RKO (cell line): ENCODE results near the gene GPSM1.

Source experiments
- DNase-seq: peaks from one replicate; pipeline ENCODE4 v3.0.0-alpha.2; 2016; ENCODE audit warnings: low spot score

GPSM1 gene

DNA sequence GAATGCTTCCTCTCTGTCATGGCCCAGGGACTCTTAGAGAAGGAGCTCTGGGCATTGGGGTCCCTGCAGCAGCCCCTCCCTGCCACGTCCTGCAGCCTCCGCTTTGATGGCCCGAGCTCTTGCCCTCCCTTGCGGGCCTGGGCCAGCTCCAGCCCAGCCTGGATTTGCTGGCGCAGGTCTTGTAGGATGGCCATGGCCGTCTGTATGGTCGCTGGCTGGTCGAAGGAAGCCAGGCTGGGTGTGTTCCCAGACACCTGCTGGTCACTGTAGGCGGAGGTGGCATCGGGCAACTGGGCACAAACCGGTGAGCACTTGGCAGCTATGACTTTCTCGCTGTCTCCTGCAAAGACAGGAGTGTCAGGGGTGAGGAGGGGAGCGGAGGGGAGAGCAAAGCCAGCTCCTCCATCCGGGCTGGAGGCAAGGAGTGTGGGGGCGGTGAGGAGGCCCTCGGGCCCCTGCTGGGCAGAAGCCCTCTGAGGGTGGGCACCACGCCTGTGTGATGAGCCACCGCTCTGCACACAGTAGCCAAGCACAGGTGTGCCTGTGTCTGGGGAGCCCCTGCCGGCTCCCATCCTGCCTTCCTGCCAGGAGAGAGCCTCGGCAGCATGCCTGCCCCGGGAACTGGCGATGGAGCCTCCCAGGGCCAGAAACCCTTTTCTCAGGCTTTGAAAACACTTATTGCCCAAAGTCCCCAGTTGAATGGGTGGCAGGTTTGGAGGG, 35.9 kb upstream of the GPSM1 start:
- DNase-seq, result no peak

- no peak for DNase-seq
Measured at GRCh38 chr9:136292026-136292538, 35.3 kb upstream of the GPSM1 start.

GRCh38 chr9:136292591-136293448, 34.5 kb upstream of the GPSM1 start:
- no peak for DNase-seq

- DNase-seq, result no peak
Measured at GRCh38 chr9:136293476-136294077, 33.8 kb upstream of the GPSM1 start.

- no peak for DNase-seq
Measured at GRCh38 chr9:136294437-136294836, 32.9 kb upstream of the GPSM1 start.

- no peak for DNase-seq
Measured at GRCh38 chr9:136295055-136295454, 32.3 kb upstream of the GPSM1 start.

DNA sequence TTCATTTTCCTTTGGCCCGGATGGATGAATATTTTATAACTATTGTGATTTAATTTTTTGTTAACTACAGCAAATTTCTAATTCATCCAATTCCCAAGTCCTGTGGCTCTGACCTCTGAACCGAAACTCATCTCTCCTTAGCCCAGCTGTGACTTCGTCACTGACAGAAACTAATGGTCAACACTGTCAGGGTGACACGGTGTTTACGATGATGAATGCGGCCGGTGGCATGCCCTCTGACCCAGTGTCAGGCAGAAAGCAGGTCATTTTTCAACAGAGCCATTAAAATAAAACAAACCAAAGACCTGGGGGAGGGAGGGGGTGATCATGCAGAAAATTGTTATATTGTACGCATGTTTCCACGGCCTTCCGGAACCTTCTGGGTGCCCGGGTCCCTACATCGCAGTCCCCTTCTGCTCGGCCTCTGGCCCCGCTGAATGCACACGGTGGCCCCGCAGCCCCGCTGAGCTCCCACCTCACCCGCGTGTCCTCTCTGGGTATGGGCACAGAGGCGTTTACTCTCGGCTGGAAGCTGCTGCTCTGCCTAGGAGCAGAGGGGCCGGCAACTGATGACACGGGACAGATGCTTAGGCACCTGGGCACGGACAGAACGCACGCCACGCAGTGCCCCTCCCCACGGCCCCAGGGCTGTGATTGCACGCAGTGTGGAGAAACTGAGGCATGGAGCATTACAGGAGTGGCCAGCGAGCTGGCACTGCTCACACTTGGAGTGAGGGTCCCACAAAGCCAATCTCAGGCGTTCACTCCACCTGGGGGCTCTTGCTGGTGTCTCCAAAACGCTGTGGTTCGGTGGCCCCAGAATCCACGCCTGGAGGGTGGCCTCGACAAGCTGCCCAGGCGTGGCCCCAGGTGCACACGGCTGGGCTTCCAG, 31.6 kb upstream of the GPSM1 start:
- DNase-seq, result no peak

DNA sequence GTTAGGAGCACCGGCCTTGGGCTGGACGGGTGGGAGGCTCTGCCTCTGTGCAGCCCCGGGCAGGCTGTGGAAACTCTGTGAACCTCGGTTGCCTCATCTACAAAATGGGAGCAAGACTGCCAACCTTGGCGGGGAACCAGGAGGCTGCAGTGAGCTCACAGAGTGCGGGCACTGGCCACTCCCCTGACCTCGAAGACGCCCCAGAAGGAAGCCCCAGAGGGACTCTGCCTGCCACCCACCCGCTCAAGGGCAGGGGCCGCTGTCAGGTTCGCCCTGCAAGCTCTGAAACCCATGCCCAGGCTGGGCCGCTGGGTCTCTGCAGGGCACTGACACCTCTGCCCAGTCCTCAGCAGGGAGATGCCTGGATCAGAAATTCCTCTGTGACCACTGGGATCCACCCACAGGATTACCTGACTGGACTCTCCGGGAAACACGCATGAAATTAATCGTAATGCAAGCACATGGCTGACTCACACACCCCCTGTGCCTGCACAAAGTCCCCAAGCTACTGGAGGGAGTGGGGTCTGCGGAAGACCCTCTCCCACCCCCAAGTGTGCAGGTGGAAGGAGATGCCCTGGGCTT, 30.8 kb upstream of the GPSM1 start:
- DNase-seq, result no peak

DNA sequence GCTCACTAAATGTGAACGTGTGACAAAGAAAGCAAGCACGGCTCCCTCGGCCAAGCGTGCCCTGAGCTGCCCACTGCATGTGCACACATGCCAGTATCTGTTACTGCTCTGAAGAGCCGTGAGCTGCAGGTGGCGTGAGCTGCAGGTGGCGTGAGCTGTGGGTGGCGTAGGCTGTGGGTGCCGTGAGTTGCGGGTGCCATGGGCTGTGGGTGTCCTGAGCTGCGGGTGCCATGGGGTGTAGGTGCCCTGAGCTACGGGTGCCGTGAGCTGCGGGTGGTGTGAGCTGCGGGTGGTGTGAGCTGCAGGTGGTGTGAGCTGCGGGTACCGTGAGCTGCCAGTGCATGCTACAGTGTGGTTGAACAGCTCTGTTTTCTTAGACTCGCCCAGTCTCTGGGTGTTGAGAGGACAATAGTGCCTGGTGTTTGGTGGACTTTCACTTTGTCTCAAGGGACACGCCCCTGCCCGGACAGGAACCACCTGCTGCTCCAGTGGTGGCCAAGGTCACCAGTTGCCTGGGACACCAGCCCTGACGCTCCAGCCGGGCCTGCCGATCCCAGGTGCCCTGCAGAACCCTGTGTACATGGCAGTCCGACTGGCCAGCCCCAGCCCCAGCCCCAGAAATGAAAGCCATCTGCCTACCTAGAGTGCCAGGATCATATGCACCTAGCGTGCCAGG, 30.2 kb upstream of the GPSM1 start:
- DNase-seq, result no peak

GRCh38 chr9:136297766-136298735, 29.3 kb upstream of the GPSM1 start:
- no peak for DNase-seq

- DNase-seq, result no peak
Measured at GRCh38 chr9:136299116-136299515, 28.2 kb upstream of the GPSM1 start.

GRCh38 chr9:136299541-136299940, 27.8 kb upstream of the GPSM1 start:
- DNase-seq, result no peak

GRCh38 chr9:136300016-136300545, 27.3 kb upstream of the GPSM1 start:
- no peak for DNase-seq

- DNase-seq, result no peak
Measured at GRCh38 chr9:136300866-136301265, 26.5 kb upstream of the GPSM1 start.

- no peak for DNase-seq
Measured at GRCh38 chr9:136302527-136302926, 24.8 kb upstream of the GPSM1 start.

DNA sequence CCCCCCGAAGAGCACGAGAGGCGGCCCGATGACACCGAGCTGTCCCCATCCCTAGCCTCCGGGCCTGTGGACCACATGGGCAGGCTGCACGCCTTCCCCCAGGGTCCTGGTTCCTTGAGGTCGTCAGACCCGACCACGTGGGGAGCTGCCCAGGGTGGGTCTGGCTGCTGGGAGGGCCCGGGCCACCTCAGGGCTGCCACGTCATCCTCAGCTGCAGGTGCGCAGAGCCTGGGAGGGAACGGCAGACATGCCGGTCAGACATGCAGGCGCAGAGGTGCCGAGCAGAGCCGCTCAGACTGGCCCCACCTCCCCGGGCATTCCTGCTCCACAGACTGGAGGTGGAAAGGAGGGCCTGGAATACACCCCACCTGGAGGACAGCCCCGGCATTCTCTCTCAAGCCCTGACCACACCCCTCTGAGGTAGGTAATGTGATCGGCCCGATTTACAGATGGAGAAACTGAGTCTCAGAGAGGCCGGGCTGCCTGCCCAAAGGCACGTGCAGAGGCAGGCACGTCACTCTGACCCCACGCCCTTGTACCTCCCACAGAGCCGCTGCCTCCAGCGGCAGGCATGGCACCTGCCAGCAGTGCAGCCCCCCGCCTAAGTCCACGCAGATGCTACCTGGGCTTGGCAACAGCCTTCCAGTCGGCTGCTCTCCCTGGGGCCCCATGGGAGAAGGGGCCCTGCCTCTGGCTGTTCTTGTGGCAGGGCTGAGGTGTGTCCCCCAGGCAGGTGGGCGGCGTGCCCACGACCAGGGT, 24.1 kb upstream of the GPSM1 start:
- DNase-seq, result no peak

DNA sequence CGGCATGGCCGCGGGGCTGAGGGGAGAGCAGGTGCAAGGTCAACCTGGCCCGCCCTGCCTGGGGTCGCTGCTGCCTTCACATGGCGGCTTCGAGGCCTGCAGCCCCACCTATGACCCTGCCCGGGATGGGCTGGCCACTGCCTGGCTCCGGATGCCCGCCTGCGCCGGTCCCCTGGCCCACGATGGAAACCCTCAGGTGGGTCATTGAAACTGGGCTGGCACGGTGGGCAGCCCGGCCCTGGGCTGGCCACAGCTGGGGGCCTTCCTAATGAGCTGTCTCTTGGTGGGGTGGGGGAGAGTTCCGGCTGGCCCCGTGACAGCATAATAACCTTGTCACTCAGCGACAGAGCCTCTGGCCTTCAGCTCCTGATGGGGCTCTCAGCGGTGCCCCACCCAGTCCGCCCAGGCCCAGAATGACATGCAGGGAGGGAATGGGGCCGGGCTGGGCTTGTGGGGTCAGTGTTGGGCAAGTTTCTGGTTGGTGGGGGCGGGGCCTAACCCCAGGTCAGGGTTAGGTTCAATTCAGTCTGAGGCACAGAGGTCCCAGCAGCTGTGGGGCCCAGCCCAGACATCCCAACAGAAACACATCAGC, 23.4 kb upstream of the GPSM1 start, which contains the start of gene CCDC187:
TSS of gene CCDC187 (minus strand) at position 270 of the 592 bp plus-strand sequence. CDS start at position 6, 264 bp downstream.
- DNase-seq, result no peak

DNA sequence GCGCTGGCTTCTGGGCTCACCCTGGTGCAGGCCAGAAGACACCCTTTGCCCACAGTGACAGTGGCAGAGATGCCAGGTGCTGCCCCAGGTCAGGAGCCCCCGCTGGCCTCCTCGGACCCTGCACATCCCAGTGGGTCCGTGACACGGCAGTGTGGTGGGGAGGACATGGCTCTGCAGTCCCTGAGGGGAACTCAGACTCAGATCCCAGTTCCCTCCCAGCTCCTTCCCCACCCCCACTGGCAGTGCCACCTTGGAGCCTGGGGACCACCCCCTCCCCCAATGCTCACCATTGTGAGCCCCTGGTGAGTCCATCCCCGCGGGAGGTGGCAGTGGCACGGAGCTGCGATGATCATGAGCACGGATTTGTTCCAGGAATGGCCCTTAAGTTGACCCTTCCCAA, 22.9 kb upstream of the GPSM1 start:
- no peak for DNase-seq
